HL-60 (cell line): ENCODE data around the gene CAMTA1.

Experiments
- SPI1 ChIP-seq: IDR thresholded peaks from 2 replicates; pipeline ENCODE4 v1.6.1; 2012; ENCODE audit warnings: low read depth, mild to moderate bottlenecking, borderline replicate concordance
- TF ChIP-seq, protein P1 (sequence below): IDR thresholded peaks from 2 replicates; pipeline ENCODE4 v1.6.1; 2012; ENCODE audit warnings: low read depth; ENCODE audit not compliant: insufficient replicate concordance
- TF ChIP-seq, protein P2 (sequence below): IDR thresholded peaks from one replicate; pipeline ENCODE4 v1.5.1; 2011; ENCODE audit warnings: low read length, control low read depth, inconsistent platforms; ENCODE audit not compliant: insufficient read depth

GRCh38 chr1:7771823-7772299 lies 986.6 kb downstream of the CAMTA1 start:
- TF ChIP-seq, protein P1, sequence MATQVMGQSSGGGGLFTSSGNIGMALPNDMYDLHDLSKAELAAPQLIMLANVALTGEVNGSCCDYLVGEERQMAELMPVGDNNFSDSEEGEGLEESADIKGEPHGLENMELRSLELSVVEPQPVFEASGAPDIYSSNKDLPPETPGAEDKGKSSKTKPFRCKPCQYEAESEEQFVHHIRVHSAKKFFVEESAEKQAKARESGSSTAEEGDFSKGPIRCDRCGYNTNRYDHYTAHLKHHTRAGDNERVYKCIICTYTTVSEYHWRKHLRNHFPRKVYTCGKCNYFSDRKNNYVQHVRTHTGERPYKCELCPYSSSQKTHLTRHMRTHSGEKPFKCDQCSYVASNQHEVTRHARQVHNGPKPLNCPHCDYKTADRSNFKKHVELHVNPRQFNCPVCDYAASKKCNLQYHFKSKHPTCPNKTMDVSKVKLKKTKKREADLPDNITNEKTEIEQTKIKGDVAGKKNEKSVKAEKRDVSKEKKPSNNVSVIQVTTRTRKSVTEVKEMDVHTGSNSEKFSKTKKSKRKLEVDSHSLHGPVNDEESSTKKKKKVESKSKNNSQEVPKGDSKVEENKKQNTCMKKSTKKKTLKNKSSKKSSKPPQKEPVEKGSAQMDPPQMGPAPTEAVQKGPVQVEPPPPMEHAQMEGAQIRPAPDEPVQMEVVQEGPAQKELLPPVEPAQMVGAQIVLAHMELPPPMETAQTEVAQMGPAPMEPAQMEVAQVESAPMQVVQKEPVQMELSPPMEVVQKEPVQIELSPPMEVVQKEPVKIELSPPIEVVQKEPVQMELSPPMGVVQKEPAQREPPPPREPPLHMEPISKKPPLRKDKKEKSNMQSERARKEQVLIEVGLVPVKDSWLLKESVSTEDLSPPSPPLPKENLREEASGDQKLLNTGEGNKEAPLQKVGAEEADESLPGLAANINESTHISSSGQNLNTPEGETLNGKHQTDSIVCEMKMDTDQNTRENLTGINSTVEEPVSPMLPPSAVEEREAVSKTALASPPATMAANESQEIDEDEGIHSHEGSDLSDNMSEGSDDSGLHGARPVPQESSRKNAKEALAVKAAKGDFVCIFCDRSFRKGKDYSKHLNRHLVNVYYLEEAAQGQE = no peak
- TF ChIP-seq, protein P2, sequence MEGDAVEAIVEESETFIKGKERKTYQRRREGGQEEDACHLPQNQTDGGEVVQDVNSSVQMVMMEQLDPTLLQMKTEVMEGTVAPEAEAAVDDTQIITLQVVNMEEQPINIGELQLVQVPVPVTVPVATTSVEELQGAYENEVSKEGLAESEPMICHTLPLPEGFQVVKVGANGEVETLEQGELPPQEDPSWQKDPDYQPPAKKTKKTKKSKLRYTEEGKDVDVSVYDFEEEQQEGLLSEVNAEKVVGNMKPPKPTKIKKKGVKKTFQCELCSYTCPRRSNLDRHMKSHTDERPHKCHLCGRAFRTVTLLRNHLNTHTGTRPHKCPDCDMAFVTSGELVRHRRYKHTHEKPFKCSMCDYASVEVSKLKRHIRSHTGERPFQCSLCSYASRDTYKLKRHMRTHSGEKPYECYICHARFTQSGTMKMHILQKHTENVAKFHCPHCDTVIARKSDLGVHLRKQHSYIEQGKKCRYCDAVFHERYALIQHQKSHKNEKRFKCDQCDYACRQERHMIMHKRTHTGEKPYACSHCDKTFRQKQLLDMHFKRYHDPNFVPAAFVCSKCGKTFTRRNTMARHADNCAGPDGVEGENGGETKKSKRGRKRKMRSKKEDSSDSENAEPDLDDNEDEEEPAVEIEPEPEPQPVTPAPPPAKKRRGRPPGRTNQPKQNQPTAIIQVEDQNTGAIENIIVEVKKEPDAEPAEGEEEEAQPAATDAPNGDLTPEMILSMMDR = no peak
- no peak for TF ChIP-seq SPI1
